HFFc6 (cell line): Measurements from ENCODE around the gene SLAIN2. TPM values are rescaled to one million over a fixed set of nuclear protein-coding genes. Genes with fewer than 3 reads are reported as not detected.

Experiments
- DNase-seq: peaks from one replicate; pipeline ENCODE4 v3.0.0-alpha.2; 2018
- H3K27ac Mint-ChIP-seq: 2 replicates; pipeline ENCODE4 v1.8.0; 2020; ENCODE audit warnings: mild to moderate bottlenecking, mixed read lengths
- H3K27me3 Mint-ChIP-seq: 2 replicates; pipeline ENCODE4 v1.8.0; 2021; ENCODE audit warnings: mild to moderate bottlenecking, moderate library complexity, mixed read lengths; ENCODE audit not compliant: insufficient read depth
- H3K36me3 Mint-ChIP-seq: 2 replicates; pipeline ENCODE4 v1.8.0; 2021; ENCODE audit warnings: low read depth, mixed read lengths
- H3K4me1 Mint-ChIP-seq: 2 replicates; pipeline ENCODE4 v1.8.0; 2020; ENCODE audit warnings: low read depth, mixed read lengths
- H3K4me3 Mint-ChIP-seq: 2 replicates; pipeline ENCODE4 v1.8.0; 2020; ENCODE audit warnings: mild to moderate bottlenecking, moderate library complexity, mixed read lengths
- H3K9me3 Mint-ChIP-seq: 2 replicates; pipeline ENCODE4 v1.8.0; 2020; ENCODE audit warnings: mild to moderate bottlenecking, mixed read lengths
- CTCF ChIP-seq: fragments of 200-600 bp; sonication (generic); IDR thresholded peaks from 2 replicates; pipeline ENCODE4 v1.5.0; 2021; ENCODE audit warnings: antibody characterized with exemption, mild to moderate bottlenecking
- total RNA-seq, 6 experiments: library from RNA; stranded (reverse); fragmentation: NEBNext Ultra II Directional; extraction: Animal tissue kit (Norgen Biotek cat#: 25700); gene quantifications; 2 replicates in 1 of 6; 3 replicates in 5 of 6; pipeline ENCODE4 v1.2.3, GENCODE V29; 2021

Gene SLAIN2
- total RNA-seq, 6 experiments from 2014 or later: 93.7 to 136 (median 114) TPM

GRCh38 chr4:48421101-48421500 lies 79.8 kb downstream of the SLAIN2 start:
- Mint-ChIP-seq H3K4me1 (no peaks in the 10 kb centered on the region), H3K27ac (no peak overlapping the region), H3K27me3 (no peaks in the 10 kb centered on the region; the same call in 1 of the 2 replicates), H3K36me3 (peaks cover 17% of the 10 kb centered on the region), H3K9me3 (no peaks in the 10 kb centered on the region), H3K4me3 (no peak overlapping the region)
- no peak for DNase-seq
- no peak for TF ChIP-seq CTCF

GRCh38 chr4:48428926-48429325 lies 87.6 kb downstream of the SLAIN2 start:
- H3K27ac Mint-ChIP-seq: no peak overlapping the region
- H3K9me3 Mint-ChIP-seq: no peaks in the 10 kb centered on the region
- peaks cover 15% of the 10 kb centered on the region for H3K36me3 Mint-ChIP-seq
- H3K27me3 Mint-ChIP-seq: no peaks in the 10 kb centered on the region; the same call in 1 of the 2 replicates
- H3K4me1 Mint-ChIP-seq: no peaks in the 10 kb centered on the region
- DNase-seq: no peak
- no peak for TF ChIP-seq CTCF
- H3K4me3 Mint-ChIP-seq: no peak overlapping the region

GRCh38 chr4:48429709-48430474 lies 88.6 kb downstream of the SLAIN2 start:
- H3K27me3 Mint-ChIP-seq: no peaks in the 10 kb centered on the region; the same call in 1 of the 2 replicates
- H3K9me3 Mint-ChIP-seq: no peaks in the 10 kb centered on the region
- no peak for DNase-seq
- peaks cover 15% of the 10 kb centered on the region for H3K36me3 Mint-ChIP-seq
- no peak overlapping the region for H3K4me3 Mint-ChIP-seq
- no peak overlapping the region for H3K27ac Mint-ChIP-seq
- TF ChIP-seq CTCF: no peak
- no peaks in the 10 kb centered on the region for H3K4me1 Mint-ChIP-seq

- H3K4me3 Mint-ChIP-seq: no peak overlapping the region
These were observed 90.1 kb downstream of the SLAIN2 start for GRCh38 chr4:48431401-48431800.

GRCh38 chr4:48432017-48432416 lies 90.7 kb downstream of the SLAIN2 start:
- DNase-seq: no peak
- Mint-ChIP-seq H3K27me3 (no peaks in the 10 kb centered on the region; the same call in 1 of the 2 replicates), H3K4me1 (no peaks in the 10 kb centered on the region), H3K27ac (no peak overlapping the region), H3K4me3 (no peak overlapping the region), H3K9me3 (no peaks in the 10 kb centered on the region), H3K36me3 (peaks cover 12% of the 10 kb centered on the region)
- no peak for TF ChIP-seq CTCF

More at GRCh38 chr4:48431401-48431800, 90.1 kb downstream of the SLAIN2 start:
- H3K36me3 Mint-ChIP-seq: peaks cover 15% of the 10 kb centered on the region
- no peaks in the 10 kb centered on the region for H3K9me3 Mint-ChIP-seq
- no peak for TF ChIP-seq CTCF
- H3K27ac Mint-ChIP-seq: no peak overlapping the region
- H3K4me1 Mint-ChIP-seq: no peaks in the 10 kb centered on the region
- no peak for DNase-seq
- H3K27me3 Mint-ChIP-seq: no peaks in the 10 kb centered on the region; the same call in 1 of the 2 replicates
